Right lobe of liver (tissue), 4 donors: Measurements from ENCODE around the gene SURF4.

Experiments
- CTCF ChIP-seq, 4 donors: fragments of 200-600 bp in 3 of 4; fragments of 450-650 bp in 1 of 4; IDR thresholded peaks; one replicate each; pipeline versions ENCODE4 v1.5.1 to v1.8.0; 2016 to 2022; ENCODE audit warnings: antibody characterized with exemption in 4 of 4, mild to moderate bottlenecking in 2 of 4
- POLR2A ChIP-seq: fragments of 450-650 bp; IDR thresholded peaks from one replicate; pipeline ENCODE4 v1.6.1; 2017; ENCODE audit warnings: antibody characterized with exemption, mild to moderate bottlenecking
- donor health status: DM: no; HTN: no; CAD: no.
- donor health status: DM: no; HTN: no; CAD: no.
- donor health status: DM: no; HTN: yes; CAD: no.

DNA sequence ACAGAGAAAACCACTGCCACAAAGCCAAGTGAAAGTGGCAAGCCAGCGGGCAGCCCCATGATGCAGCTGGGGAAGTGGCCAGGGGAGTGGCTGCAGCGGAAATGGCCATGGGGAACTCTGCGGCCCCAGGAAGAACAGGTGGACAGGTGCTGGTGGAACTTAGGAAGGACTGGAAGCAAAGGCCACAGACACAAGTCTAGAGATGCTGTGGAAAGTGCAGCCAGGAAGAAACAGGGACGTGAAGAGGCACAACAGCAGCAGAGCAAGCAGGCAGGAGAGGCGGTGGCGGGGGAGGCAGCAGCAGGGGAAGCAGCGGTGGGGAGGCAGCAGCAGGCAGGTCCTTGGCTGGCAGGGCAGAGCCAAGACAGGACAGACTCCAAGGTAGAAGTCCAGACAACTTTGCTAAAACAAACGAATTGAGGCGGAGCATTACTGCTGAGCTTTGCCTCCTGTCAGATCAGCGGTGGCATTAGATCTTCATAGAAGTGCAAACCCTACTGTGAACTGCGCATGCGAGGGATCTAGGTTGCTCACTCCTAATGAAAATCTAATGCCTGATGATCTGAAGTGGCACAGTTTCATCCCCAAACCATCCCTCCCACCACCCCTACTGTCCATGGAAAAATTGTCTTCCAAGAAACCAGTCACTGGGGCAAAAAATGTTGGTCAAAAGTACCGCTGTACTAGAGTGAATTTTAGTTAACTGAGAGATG, 51.7 kb downstream of the SURF4 start:
- TF ChIP-seq CTCF (IDR thresholded peaks at IDR 0.05) (no peak), POLR2A (no peak)
